Ascending aorta (tissue), 2 donors: Measurements from ENCODE around the gene SLC2A4RG. TPM values are rescaled to one million over a fixed set of nuclear protein-coding genes. Genes with fewer than 3 reads are reported as not detected.

Experiments used
- DNase-seq, 2 donors: peaks; one replicate each; pipeline ENCODE4 v3.0.0-alpha.2; 2019; ENCODE audit warnings: low spot score in 2 of 2
- H3K27ac ChIP-seq, 2 donors: fragments of 200-600 bp; sonication (generic); one replicate each; pipeline ENCODE4 v1.5.1; 2016 to 2017; ENCODE audit warnings: mild to moderate bottlenecking in 1 of 2
- H3K27me3 ChIP-seq: fragments of 200-600 bp; sonication (generic); one replicate; pipeline ENCODE4 v1.5.1; 2017
- H3K36me3 ChIP-seq, 2 donors: fragments of 200-600 bp; sonication (generic); one replicate each; pipeline ENCODE4 v1.5.1; 2016
- H3K4me1 ChIP-seq, 2 donors: fragments of 200-600 bp; sonication (generic); one replicate each; pipeline ENCODE4 v1.5.1; 2016 to 2017; ENCODE audit warnings: mild to moderate bottlenecking in 1 of 2
- H3K4me3 ChIP-seq, 2 donors: fragments of 200-600 bp; sonication (generic); one replicate each; pipeline ENCODE4 v1.5.1; 2016 to 2017; ENCODE audit warnings: mild to moderate bottlenecking in 1 of 2
- H3K9me3 ChIP-seq, 2 donors: fragments of 200-600 bp; sonication (generic); one replicate each; pipeline ENCODE4 v1.5.1; 2016
- CTCF ChIP-seq, 3 experiments: fragments of 200-600 bp in 2 of 3; fragments of 450-650 bp in 1 of 3; sonication (generic) in 2 of 3; IDR thresholded peaks; one replicate each; pipeline ENCODE4 v1.5.1; 2016 to 2019; ENCODE audit warnings: antibody characterized with exemption in 3 of 3, mild to moderate bottlenecking in 1 of 3, moderate library complexity in 1 of 3
- intact Hi-C: fragments of 100-400 bp; cut with DNase I; formaldehyde crosslinking; loops from one replicate; pipeline ENCODE4 v1.15.1; 2023
- total RNA-seq: library from RNA; depleted of rRNA; stranded (reverse); fragments of >200 nt; gene quantifications from one replicate; pipeline ENCODE4 v1.1.0, GENCODE V29; 2016

Gene SLC2A4RG
- total RNA-seq, 1 donor from 2014 or later: 114 TPM

DNA sequence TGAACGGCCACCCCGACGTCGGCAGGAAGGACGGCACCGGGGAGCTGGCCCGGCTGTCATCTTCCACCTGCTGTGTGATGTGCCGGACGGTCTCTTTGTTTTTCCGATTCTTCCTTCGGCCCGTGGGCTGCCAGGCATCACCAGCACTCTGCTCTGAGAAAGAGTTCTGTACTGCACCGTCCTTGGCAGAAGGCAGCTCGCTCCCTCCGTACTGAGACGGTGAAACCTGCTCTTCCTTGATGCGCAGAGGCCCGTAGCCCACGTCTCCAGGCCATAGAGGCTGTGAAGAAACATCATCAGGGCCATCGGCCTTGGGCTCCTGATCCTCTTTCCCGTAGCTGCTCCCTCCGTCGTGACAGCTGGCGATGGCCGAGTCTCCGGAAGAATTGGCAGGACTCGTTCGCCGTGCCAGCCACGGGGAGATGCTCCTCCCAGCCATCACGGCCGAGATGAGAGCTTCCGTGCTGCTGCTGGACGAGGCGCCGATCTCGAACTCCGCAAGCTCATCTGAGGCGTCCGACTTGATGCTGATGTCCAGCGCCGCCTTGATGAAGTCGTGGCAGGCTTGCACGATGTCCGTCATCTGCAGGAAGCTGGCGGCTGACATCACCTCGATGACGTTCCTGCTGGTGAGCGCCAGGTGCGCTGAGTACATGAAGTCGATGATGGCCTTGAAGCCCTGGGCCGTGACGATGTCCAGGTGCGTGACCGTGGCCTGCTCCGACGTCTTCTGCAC is 50.4 kb downstream of the SLC2A4RG start:
- intact Hi-C loops: no loop called here

GRCh38 chr20:63790572-63791168 is 51.1 kb downstream of the SLC2A4RG start:
- DNase-seq: no peak
- Histone ChIP-seq H3K27me3 (no peaks in the 10 kb centered on the region), H3K27ac (no peak overlapping the region), H3K4me1 (no peaks in the 10 kb centered on the region), H3K9me3 (no peaks in the 10 kb centered on the region), H3K4me3 (no peak overlapping the region), H3K36me3 (peaks cover 9 to 15% of the 10 kb centered on the region in 2 donors)
- intact Hi-C loops: no loop called here
- no peak for TF ChIP-seq CTCF (IDR thresholded peaks at IDR 0.05)

More for the DNA sequence above, 50.4 kb downstream of the SLC2A4RG start:
- Histone ChIP-seq H3K27me3 (no peaks in the 10 kb centered on the region), H3K27ac (no peak overlapping the region), H3K36me3 (peaks cover 9 to 15% of the 10 kb centered on the region in 2 donors), H3K9me3 (no peaks in the 10 kb centered on the region), H3K4me3 (no peak overlapping the region), H3K4me1 (no peaks in the 10 kb centered on the region)
- no peak for DNase-seq
- no peak for TF ChIP-seq CTCF (IDR thresholded peaks at IDR 0.05)

DNA sequence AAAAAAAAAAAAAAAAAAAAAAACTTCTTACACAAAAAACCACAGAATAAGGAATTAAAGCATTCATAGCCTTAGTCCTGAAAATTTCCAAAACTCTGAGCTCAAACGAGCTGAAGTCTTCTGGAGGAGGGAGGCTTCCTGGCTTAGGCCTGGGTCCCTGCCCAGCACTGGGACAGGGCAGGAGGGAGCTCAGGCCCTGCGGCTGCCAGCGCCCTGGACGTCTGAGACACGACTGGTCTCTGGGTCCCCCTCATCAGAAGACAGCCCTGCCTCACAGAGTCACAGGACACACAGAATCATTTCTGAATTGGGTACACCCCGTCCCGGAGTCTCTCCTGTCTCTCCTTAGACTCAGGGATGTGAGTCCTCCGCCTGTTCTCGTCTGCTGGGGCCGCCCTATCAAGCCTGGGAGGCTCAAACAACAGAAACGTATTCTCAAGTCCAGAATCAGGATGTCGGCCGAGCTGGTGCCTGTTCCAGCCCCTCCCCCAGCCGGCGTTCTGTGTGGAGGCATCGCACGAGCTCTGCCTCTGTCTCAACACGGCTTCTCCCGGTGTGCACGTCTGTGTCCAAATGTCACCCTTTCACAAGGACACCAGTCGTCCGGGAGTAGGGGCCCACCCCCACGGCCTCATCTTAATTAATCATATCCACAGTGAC is 52.1 kb downstream of the SLC2A4RG start:
- Histone ChIP-seq H3K27ac (peak overlapping the region in 1 of 2 donors; percentile 33), H3K9me3 (no peaks in the 10 kb centered on the region), H3K27me3 (no peaks in the 10 kb centered on the region), H3K4me1 (no peaks in the 10 kb centered on the region), H3K4me3 (no peak overlapping the region), H3K36me3 (peaks cover 9 to 15% of the 10 kb centered on the region in 2 donors)
- no peak for TF ChIP-seq CTCF (IDR thresholded peaks at IDR 0.05)
- intact Hi-C loops: no loop called here
- no peak for DNase-seq

DNA sequence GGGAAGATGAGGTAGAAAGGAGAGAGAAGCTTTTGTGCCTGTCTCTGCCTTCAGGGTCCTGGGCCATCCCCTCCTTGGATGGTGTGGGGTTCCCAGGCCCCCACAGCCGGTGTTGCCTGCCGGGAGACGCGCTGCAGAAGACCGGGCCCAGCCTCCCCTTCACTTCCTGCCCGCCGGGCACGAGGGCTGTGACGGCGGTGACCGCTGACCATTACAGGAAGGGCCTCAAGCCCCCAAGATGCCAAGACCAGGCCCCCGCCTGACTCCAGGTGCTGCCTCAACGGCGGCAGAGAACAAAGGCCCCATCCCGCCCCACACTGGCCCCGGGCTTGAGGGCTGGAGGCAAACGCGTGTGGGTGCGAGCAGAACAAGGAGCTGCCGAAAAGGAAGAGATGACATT is 53.3 kb downstream of the SLC2A4RG start:
- Histone ChIP-seq H3K27me3 (no peaks in the 10 kb centered on the region), H3K27ac (no peak overlapping the region), H3K9me3 (no peaks in the 10 kb centered on the region), H3K4me1 (no peaks in the 10 kb centered on the region), H3K36me3 (peaks cover 9 to 15% of the 10 kb centered on the region in 2 donors), H3K4me3 (no peak overlapping the region)
- no peak for DNase-seq
- intact Hi-C loops: no loop called here
- TF ChIP-seq CTCF (IDR thresholded peaks at IDR 0.05): no peak

Other genes with a start within 250 kb of the SLC2A4RG start
- gene EEF1A2, start 240.7 kb upstream of the SLC2A4RG start, total RNA-seq: 1.1 TPM
- 242 TPM for gene PPDPF, start 219.0 kb upstream of the SLC2A4RG start, total RNA-seq
- gene PTK6, start 202.4 kb upstream of the SLC2A4RG start, total RNA-seq: not detected
- not detected for gene SRMS, start 192.0 kb upstream of the SLC2A4RG start, total RNA-seq
- gene FNDC11, start 185.6 kb upstream of the SLC2A4RG start, total RNA-seq: not detected
- 58.1 TPM for gene HELZ2, start 165.5 kb upstream of the SLC2A4RG start, total RNA-seq
- gene GMEB2, start 112.7 kb upstream of the SLC2A4RG start, total RNA-seq: 14.0 TPM
- gene STMN3, start 86.4 kb upstream of the SLC2A4RG start, total RNA-seq: 37.0 TPM
- 80.6 TPM for gene RTEL1, start 81.5 kb upstream of the SLC2A4RG start, total RNA-seq
- gene TNFRSF6B, start 43.1 kb upstream of the SLC2A4RG start, total RNA-seq: 119 TPM
- 50.8 TPM for gene ARFRP1, start 31.8 kb upstream of the SLC2A4RG start, total RNA-seq
- 42.4 TPM for gene ZGPAT, start 31.7 kb upstream of the SLC2A4RG start, total RNA-seq
- gene LIME1, start 3.1 kb upstream of the SLC2A4RG start, total RNA-seq: 7.3 TPM
- gene ZBTB46, start 91.5 kb downstream of the SLC2A4RG start, total RNA-seq: 39.5 TPM
- not detected for gene ABHD16B, start 121.7 kb downstream of the SLC2A4RG start, total RNA-seq
- gene TPD52L2, start 125.5 kb downstream of the SLC2A4RG start, total RNA-seq: 161 TPM
- gene DNAJC5, start 155.3 kb downstream of the SLC2A4RG start, total RNA-seq: 42.9 TPM
- 95.4 TPM for gene UCKL1, start 216.6 kb downstream of the SLC2A4RG start, total RNA-seq
- 17.5 TPM for gene ZNF512B, start 230.2 kb downstream of the SLC2A4RG start, total RNA-seq
- gene SAMD10, start 239.9 kb downstream of the SLC2A4RG start, total RNA-seq: not detected
- 33.5 TPM for gene PRPF6, start 241.4 kb downstream of the SLC2A4RG start, total RNA-seq